ENCODE results near the gene DSCAML1. TPM values are rescaled to one million over a fixed set of nuclear protein-coding genes. Genes with fewer than 3 reads are reported as not detected.

DSCAML1 gene
- total RNA-seq, 1 experiment from 2014 or later: not detected

GRCh38 chr11:117833401-117833891 is 36.4 kb upstream of the DSCAML1 start:
- no peak for DNase-seq (ENCODE audit: low read depth)

GRCh38 chr11:117832511-117832910 is 35.5 kb upstream of the DSCAML1 start:
- no peak for DNase-seq (ENCODE audit: low read depth)

GRCh38 chr11:117831661-117832415 is 34.8 kb upstream of the DSCAML1 start:
- DNase-seq (ENCODE audit: low read depth): no peak

GRCh38 chr11:117830674-117831351 is 33.8 kb upstream of the DSCAML1 start:
- no peak for DNase-seq (ENCODE audit: low read depth)

- no peak for DNase-seq (ENCODE audit: low read depth)
Measured at GRCh38 chr11:117830072-117830471, 33.1 kb upstream of the DSCAML1 start.

- no peak for DNase-seq (ENCODE audit: low read depth)
Measured at GRCh38 chr11:117829369-117829725, 32.3 kb upstream of the DSCAML1 start.

- DNase-seq (ENCODE audit: low read depth): peak; percentile 90
Measured at GRCh38 chr11:117828611-117829368, 31.8 kb upstream of the DSCAML1 start.

GRCh38 chr11:117827521-117828511 is 30.8 kb upstream of the DSCAML1 start:
- DNase-seq (ENCODE audit: low read depth): no peak

- DNase-seq (ENCODE audit: low read depth): no peak
Measured at GRCh38 chr11:117826832-117827231, 29.8 kb upstream of the DSCAML1 start.

- DNase-seq (ENCODE audit: low read depth): no peak
Measured at GRCh38 chr11:117826190-117826570, 29.2 kb upstream of the DSCAML1 start.

GRCh38 chr11:117825538-117826189 is 28.6 kb upstream of the DSCAML1 start:
- DNase-seq (ENCODE audit: low read depth): no peak

- DNase-seq (ENCODE audit: low read depth): no peak
Measured at GRCh38 chr11:117824571-117825537, 27.8 kb upstream of the DSCAML1 start, which contains the start of gene FXYD2. Gene FXYD2 (minus strand): TSS chr11:117824744. CDS start chr11:117824678, 66 bp downstream.

- DNase-seq (ENCODE audit: low read depth): peak; percentile 65
Measured at GRCh38 chr11:117823946-117824420, 27.0 kb upstream of the DSCAML1 start.

GRCh38 chr11:117823294-117823945 is 26.4 kb upstream of the DSCAML1 start:
- no peak for DNase-seq (ENCODE audit: low read depth)

- no peak for DNase-seq (ENCODE audit: low read depth)
Measured at GRCh38 chr11:117822074-117823033, 25.3 kb upstream of the DSCAML1 start.

GRCh38 chr11:117821431-117821830 is 24.4 kb upstream of the DSCAML1 start:
- no peak for DNase-seq (ENCODE audit: low read depth)

GRCh38 chr11:117820516-117820915 is 23.5 kb upstream of the DSCAML1 start:
- DNase-seq (ENCODE audit: low read depth): no peak

Data from HT1080 (cell line).